GM10266 (cell line): ENCODE measurements around the gene FRMD4A.

ENCODE experiments used
- DNase-seq: peaks from one replicate; pipeline ENCODE4 v3.0.0; 2012; ENCODE audit errors: extremely low spot score
- TF ChIP-seq, protein P1 (sequence below): IDR thresholded peaks from 2 replicates; pipeline ENCODE4 v1.5.1; 2012; ENCODE audit warnings: mild to moderate bottlenecking, low read depth; ENCODE audit not compliant: control insufficient read depth, insufficient read depth; ENCODE audit errors: missing control alignments

FRMD4A gene

DNA sequence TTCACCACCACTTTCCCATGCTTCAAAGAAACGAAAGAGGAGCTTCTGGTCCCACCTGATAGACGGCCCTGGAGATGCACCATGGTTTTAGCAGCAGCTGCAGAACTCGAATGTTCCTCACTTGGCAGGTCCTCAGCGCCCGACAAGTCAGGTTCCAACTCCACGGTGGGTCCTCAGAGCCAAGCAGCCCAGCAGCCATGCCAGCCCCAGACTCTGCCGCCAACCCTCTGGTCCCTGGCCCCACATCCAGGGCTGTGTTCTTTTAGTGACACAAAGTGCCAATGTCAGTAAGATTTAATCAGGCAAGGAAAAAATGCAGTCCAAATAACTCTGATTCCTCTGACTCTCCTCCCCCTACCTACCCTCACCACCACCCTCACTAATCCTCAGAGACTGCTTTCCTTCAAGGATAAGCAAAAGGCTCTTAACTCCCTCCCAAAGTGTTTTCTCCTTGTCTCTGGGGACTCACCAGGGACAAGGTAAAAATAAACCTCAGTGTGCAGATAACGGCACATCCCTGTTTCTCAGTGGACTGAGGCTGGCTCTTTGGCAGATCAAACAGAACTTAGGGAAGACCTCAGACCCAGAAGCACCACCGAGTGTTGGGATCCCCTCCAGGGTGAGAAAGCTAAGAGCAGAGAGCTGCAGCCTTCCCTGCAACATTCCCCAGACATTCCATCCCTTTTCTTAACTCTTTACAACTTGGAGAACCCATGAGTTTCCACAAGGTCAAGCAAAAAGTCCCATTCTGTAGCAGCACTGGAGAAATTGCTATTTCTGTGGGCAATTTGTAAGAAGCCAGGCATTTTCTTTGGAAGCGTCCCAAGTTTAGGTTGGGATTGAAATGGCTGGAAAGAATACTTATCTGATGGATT, 358.9 kb downstream of the FRMD4A start:
- DNase-seq, result no peak
- TF ChIP-seq, protein P1, sequence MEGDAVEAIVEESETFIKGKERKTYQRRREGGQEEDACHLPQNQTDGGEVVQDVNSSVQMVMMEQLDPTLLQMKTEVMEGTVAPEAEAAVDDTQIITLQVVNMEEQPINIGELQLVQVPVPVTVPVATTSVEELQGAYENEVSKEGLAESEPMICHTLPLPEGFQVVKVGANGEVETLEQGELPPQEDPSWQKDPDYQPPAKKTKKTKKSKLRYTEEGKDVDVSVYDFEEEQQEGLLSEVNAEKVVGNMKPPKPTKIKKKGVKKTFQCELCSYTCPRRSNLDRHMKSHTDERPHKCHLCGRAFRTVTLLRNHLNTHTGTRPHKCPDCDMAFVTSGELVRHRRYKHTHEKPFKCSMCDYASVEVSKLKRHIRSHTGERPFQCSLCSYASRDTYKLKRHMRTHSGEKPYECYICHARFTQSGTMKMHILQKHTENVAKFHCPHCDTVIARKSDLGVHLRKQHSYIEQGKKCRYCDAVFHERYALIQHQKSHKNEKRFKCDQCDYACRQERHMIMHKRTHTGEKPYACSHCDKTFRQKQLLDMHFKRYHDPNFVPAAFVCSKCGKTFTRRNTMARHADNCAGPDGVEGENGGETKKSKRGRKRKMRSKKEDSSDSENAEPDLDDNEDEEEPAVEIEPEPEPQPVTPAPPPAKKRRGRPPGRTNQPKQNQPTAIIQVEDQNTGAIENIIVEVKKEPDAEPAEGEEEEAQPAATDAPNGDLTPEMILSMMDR, result no peak

DNA sequence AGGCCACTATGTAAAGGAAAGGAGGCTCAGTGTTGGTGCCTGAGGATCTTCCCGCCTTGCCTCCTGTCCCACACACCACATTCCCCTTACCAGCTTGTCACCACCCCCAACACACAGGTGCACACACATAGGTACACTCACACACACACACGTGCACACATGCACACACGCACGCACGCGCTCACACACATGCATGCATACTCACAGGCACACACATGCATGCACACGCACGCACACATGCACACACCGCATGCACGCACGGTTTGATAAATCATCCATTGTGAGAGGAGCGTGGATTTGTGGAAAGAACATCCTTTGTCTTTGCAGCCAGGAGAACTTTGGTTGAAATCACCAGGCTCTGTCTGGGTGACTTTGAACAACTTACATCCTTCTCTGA, 359.8 kb downstream of the FRMD4A start:
- no peak for DNase-seq
- TF ChIP-seq, protein P1, result no peak

DNA sequence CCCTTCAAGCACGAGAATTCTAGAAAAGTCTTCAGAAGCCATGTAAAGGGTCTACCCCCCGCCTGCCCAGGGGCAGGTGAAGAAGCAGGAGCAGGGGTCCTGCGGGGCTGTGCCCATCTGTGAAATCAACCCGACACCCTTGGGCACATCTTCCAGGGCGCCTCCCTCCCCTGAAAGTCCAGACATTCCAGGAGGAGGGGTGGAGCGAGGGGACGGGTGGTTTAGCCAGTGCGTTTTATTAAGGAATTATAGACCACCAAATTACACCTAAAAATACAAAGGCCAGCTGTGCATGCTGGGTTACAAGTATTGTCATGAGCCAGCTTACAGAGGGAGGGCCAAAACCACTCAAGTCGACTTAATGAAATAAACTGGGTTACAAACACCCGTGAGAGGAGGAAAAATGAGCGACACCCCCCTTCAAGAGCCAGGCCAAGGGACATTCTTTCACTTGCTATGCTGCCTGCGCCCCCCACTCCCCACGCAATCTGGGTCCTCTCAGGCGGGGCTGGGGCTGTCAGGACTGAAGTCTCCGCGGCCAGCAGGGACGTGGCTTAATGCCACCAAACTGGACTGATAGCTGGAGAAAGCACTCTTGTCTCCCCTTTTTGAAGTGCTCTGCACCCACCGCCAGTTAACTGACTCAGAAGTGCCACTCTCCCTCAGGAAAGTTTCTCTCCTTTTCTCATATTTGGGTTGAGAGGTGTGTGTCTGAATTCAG, 360.3 kb downstream of the FRMD4A start:
- TF ChIP-seq, protein P1, result no peak
- DNase-seq, result no peak

DNA sequence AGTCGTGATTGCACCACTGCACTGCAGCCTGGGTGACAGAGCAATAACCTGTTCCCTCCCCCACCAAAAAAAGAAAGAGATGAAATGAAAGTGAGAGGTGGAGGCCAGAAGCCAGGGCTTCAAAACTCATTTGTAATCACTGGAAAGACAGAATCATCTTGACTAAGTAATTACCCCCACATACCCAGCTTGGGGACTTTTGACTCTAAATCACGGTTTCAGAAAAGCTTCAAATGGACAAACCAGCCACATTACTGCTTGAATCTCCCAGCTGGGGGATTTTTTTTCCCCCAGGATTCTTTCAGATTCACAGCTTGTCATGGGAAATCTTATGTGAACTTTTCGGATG, 361.0 kb downstream of the FRMD4A start:
- TF ChIP-seq, protein P1, result no peak
- DNase-seq, result peak; percentile 67

DNA sequence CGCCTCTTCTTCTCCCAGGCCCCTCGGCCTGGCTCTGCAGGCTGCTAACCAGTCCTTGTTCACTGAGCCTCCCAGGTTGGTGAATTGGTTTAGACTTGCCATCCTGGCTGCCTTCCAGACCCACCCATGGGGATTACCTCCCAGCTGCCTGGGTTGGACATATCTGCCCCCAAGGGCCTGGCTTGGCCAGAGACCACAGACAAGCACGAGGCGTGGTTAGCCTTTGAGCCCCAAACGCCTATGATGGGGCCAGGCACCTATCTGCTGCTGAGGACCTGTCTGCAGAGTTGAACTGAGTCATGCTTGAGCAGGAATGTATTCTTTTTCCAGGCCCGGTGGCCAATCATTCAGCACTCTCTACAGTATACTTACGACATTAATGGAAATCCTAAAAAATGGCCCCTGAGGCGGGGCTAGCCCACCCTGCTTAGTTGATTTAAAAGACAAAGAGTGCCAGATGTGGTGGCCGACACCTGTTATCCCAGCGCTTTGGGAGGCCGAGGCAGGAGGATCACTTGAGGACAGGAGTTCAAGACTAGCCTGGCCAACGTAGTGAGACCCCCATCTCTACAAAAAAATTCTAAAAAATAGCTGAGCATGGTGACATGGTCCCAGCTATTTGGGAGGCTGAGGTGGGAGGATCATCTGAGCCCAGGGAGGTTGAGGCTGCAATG, 361.5 kb downstream of the FRMD4A start:
- TF ChIP-seq, protein P1, result no peak
- DNase-seq, result no peak

DNA sequence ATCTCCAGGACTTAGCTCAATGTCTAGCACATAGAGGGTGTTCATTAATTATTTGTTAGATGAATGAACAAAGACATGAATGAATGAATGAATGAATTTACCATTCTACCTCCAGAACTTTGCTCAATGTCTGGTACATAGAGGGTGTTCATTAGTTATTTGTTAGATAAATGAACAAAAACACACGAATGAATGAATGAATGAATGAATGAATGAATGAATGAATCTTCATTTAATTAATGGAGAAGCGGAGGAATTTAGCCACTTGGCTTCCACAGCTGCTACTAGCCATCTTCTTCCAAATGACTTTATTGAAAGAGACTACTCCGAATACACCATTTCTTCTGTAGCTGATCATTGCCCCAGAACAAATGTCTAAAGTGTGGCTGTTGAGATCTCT, 368.9 kb downstream of the FRMD4A start:
- TF ChIP-seq, protein P1, result no peak
- DNase-seq, result no peak
